Fibroblast of skin of left biceps (primary cell): ENCODE results near the gene GTPBP4.
"Not testable (repeated sequence)": the region's sequence is repeated elsewhere in the genome, so short reads cannot be mapped to it uniquely, and the experiment has no call there.

Source experiments
- DNase-seq, 2 experiments: peaks; one replicate each; pipeline ENCODE4 v3.0.0-alpha.2; 2013; ENCODE audit warnings: low read depth in 2 of 2

The GTPBP4 gene

GRCh38 chr10:1057106-1057657, 68.9 kb downstream of the GTPBP4 start:
- DNase-seq: no peak

GRCh38 chr10:1058017-1058416, 69.8 kb downstream of the GTPBP4 start:
- no peak for DNase-seq

- no peak for DNase-seq
These were observed 71.7 kb downstream of the GTPBP4 start for GRCh38 chr10:1059902-1060301.

GRCh38 chr10:1061930-1062774, 73.9 kb downstream of the GTPBP4 start:
- DNase-seq: peak; percentile 34 to 35

DNA sequence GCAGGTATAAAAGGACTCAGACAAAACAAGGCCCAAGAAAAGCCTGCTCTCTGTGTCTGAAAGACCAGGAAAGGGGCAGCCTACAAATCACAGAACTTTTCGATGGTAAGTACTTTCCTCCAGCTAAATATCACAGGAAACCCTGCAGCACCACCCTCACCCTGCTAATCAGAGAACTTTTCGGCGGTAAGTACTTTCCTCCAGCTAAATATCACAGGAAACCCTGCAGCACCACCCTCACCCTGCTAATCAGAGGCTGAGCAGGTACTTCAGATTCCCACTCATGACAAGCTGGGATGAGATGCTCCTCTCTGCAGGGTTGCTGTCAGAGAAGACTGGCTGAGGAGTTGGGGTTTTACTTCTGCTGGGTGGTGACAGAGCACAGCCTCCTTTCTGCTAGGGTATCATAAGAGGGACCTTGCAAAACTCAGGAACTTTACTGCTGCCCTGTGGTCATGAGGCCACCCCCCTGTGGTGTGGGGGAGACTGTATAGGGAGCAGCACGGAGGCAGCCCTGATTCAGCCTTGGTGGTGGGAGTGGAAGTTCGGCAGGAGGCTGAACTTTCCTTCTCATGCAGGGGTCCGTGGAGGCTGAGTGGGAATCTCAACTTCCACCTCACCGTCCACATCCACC, 75.1 kb downstream of the GTPBP4 start:
- DNase-seq: no peak

DNA sequence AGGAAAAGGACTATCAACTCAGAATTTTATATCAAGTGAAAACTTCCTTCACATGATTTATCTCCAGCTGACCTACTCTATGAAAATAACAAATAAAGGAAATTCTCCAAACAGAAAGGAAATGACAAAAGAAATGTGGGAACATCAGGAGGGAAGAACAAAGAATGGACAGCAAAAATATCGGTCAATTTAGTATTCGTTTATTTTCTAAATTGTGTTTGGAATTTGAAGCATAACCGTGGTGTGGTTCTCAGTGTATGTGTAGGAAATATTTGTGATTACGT, 76.7 kb downstream of the GTPBP4 start:
- DNase-seq: no peak

DNA sequence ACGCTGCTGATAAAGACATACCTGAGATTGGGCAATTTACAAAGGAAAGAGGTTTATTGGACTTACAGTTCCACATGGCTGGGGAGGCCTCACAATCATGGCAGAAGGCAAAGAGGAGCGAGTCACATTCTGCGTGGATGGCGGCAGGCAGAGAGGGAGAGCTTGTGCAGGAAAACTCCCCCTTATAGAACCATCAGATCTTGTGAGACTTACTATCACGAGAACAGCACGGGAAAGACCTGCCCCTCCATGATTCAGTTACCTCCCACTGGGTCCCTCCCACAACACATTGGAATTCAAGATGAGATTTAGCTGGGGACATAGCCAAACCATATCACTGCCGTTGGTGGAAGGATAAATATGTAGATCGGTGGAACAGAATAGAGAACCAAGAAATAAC, 78.5 kb downstream of the GTPBP4 start:
- DNase-seq: not testable (repeated sequence)

DNA sequence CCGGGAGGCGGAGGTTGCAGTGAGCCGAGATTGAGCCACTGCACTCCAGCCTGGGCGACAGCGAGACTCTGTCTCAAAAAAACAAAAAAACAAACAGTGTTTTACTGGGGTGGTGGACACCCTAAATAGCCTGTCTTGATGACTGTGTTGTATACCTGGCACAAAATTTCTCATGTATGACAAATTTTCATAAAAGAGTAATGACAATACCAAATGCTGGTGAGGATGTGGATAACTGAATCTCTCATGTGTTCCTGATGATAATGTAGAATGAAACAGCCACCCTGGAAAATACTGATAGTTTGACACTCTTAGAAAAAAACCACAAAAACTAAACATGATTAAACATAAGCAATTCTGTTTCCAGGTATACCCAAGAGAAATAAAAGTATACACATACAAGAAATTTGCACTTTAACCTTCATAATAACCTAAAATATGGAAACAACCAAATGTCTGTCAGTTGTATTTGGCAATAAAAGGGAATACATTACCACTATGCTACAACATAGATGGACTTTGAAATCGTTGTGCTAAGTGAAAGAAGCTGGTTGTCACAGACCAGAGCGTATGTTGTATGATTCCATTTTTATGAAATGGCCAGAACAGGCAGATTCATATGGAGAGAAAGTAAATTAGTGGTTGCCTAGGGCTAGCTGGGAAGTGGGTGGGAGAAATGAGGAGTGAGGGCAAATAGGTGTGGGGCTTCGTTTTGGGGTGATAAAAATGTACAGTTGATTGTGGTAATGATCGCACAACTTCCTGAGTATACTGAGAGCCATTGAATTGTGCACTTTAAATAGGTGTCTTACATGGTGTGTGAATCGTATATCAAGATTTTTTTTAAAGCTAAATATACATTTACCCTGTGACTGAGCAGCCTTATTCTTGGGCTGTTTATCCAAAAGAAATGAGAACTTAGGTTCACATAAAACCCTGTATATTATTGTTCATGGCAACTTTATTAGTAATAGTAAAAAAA, 80.4 kb downstream of the GTPBP4 start:
- no peak for DNase-seq
